HepG2 (cell line): ENCODE measurements around the gene CTU2. TPM values are rescaled to one million over a fixed set of nuclear protein-coding genes. Genes with fewer than 3 reads are reported as not detected.

Experiments used
- ATAC-seq: fragments of 200-7000 bp; cut with Tn5 transposase; 3 replicates; pipeline ENCODE4 v1.9.1; 2020; ENCODE audit warnings: mild to moderate bottlenecking, moderate library complexity
- BruUV-seq: library from RNA; stranded (reverse); fragments of 400-500 nt; replicated peaks from 2 replicates; lab custom pipeline; 2021; lab: Mats Ljungman, UMichigan
- CTCF ChIA-PET: fragments of 300-600 bp; formaldehyde crosslinking; extraction: SDS; loops from one replicate; lab custom pipeline; 2021; ENCODE audit warnings: low total read pairs, inconsistent platforms, low intra/inter-chr PET ratio; lab: Yijun Ruan, JAX
- POLR2A ChIA-PET: fragments of 350-600 bp; sonication (Branson Sonifier 250); formaldehyde crosslinking; loops from one replicate; lab custom pipeline; 2020; ENCODE audit warnings: antibody characterized with exemption, inconsistent platforms; lab: Yijun Ruan, JAX
- DNase-seq: peaks from one replicate; pipeline ENCODE4 v3.0.0-alpha.2; 2015; ENCODE audit warnings: low spot score
- FAIRE-seq: peaks from 3 replicates; lab custom pipeline; 2011; peaks lifted over from hg19 to GRCh38; lab: Jason Lieb, UNC
- H2AFZ ChIP-seq: one replicate; pipeline ENCODE4 v1.6.1; 2011; ENCODE audit warnings: low read length, inconsistent platforms
- H3K27ac ChIP-seq: fragments of 300-600 bp; 3 replicates; pipeline ENCODE4 v1.8.0; 2011; ENCODE audit warnings: mixed run types, mild to moderate bottlenecking, mixed read lengths, low read length, inconsistent platforms; ENCODE audit not compliant: insufficient read depth; ENCODE audit errors: extremely low read length
- H3K27me3 ChIP-seq, 2 experiments: fragments of 200-600 bp in 1 of 2; 2 replicates in 1 of 2; 3 replicates in 1 of 2; pipeline versions ENCODE4 v1.6.0 to v1.8.0; 2011; ENCODE audit warnings: low read length in 2 of 2, mild to moderate bottlenecking in 2 of 2, moderate library complexity in 2 of 2, inconsistent platforms in 1 of 2; ENCODE audit not compliant: insufficient read depth in 2 of 2, control insufficient read depth in 1 of 2
- H3K36me3 ChIP-seq, 2 experiments: fragments of 200-600 bp in 1 of 2; replicated peaks in 1 of 2; 2 replicates in 1 of 2; 3 replicates in 1 of 2; pipeline versions ENCODE4 v1.5.1 to v1.8.0; 2011; ENCODE audit warnings: low read length in 2 of 2, inconsistent platforms in 1 of 2; ENCODE audit not compliant: insufficient read depth in 2 of 2, control insufficient read depth in 1 of 2
- H3K4me1 ChIP-seq: 2 replicates; pipeline ENCODE4 v1.5.1; 2012; ENCODE audit warnings: low read length, inconsistent platforms; ENCODE audit not compliant: insufficient read depth
- H3K4me2 ChIP-seq: 2 replicates; pipeline ENCODE4 v1.6.0; 2011; ENCODE audit warnings: low read depth, low read length, inconsistent platforms
- H3K4me3 ChIP-seq, 3 experiments: fragments of 200-600 bp in 1 of 3; sonication (generic), shearing (Covaris generic) in 1 of 3; replicated peaks in 1 of 3; 2 replicates each; pipeline ENCODE4 v1.5.1; 2011 to 2016; ENCODE audit warnings: low read length in 3 of 3, inconsistent platforms in 2 of 3, low read depth in 2 of 3, mild to moderate bottlenecking in 2 of 3, control low read depth in 1 of 3, mixed read lengths in 1 of 3; ENCODE audit not compliant: insufficient read depth in 1 of 3
- H3K79me2 ChIP-seq: one replicate; pipeline ENCODE4 v1.6.1; 2011; ENCODE audit warnings: low read length, inconsistent platforms; ENCODE audit not compliant: insufficient read depth
- H3K9ac ChIP-seq: 2 replicates; pipeline ENCODE4 v1.6.0; 2011; ENCODE audit warnings: mild to moderate bottlenecking, low read depth, low read length, inconsistent platforms; ENCODE audit not compliant: insufficient read depth
- H3K9me3 ChIP-seq: 2 replicates; pipeline ENCODE4 v1.5.1; 2012; ENCODE audit warnings: mild to moderate bottlenecking, low read length
- H4K20me1 ChIP-seq: 2 replicates; pipeline ENCODE4 v1.6.0; 2011; ENCODE audit warnings: inconsistent platforms, mild to moderate bottlenecking, low read length, moderate library complexity; ENCODE audit not compliant: insufficient read depth
- CHD4 ChIP-seq: fragments of 200-600 bp; sonication (generic); IDR thresholded peaks from 2 replicates; pipeline ENCODE4 v1.7.0; 2017; ENCODE audit warnings: mild to moderate bottlenecking, low read length, borderline replicate concordance
- CREB1 ChIP-seq, 2 experiments: fragments of 450-650 bp in 1 of 2; IDR thresholded peaks; 2 replicates each; pipeline ENCODE4 v1.6.1; 2016 to 2017; ENCODE audit warnings: control low read depth in 1 of 2, mild to moderate bottlenecking in 1 of 2, missing compliant biosample characterization in 1 of 2, missing genetic modification characterization in 1 of 2
- KDM4B ChIP-seq: sonication (generic); formaldehyde crosslinking; IDR thresholded peaks from 2 replicates; pipeline ENCODE4 v1.4.0; 2020; ENCODE audit warnings: missing genetic modification reagents
- KLF15 ChIP-seq: sonication (generic); formaldehyde crosslinking; IDR thresholded peaks from 2 replicates; pipeline ENCODE4 v1.8.1; 2023; ENCODE audit warnings: borderline replicate concordance, mild to moderate bottlenecking, inconsistent platforms, missing genetic modification reagents, mixed read lengths
- MED1 ChIP-seq: sonication (generic); formaldehyde crosslinking; IDR thresholded peaks from 2 replicates; pipeline ENCODE4 v1.4.0; 2020; ENCODE audit warnings: missing genetic modification reagents
- MTA3 ChIP-seq: sonication (generic); formaldehyde crosslinking; IDR thresholded peaks from 2 replicates; pipeline ENCODE4 v1.4.0; 2020; ENCODE audit warnings: missing genetic modification reagents
- NBN ChIP-seq: fragments of 450-650 bp; conservative IDR thresholded peaks from 2 replicates; pipeline ENCODE4 v1.6.1; 2017
- NRL ChIP-seq: sonication (generic); formaldehyde crosslinking; IDR thresholded peaks from 2 replicates; pipeline ENCODE4 v1.5.0; 2020; ENCODE audit warnings: missing genetic modification reagents, mild to moderate bottlenecking, moderate library complexity, borderline replicate concordance
- THYN1 ChIP-seq: sonication (generic); formaldehyde crosslinking; IDR thresholded peaks from 2 replicates; pipeline ENCODE4 v1.8.1; 2023; ENCODE audit warnings: low read depth, mild to moderate bottlenecking, moderate library complexity, missing genetic modification reagents, borderline replicate concordance
- ZBTB38 ChIP-seq: sonication (generic); formaldehyde crosslinking; IDR thresholded peaks from 2 replicates; pipeline ENCODE4 v1.5.1; 2020; ENCODE audit warnings: mild to moderate bottlenecking, missing genetic modification reagents
- ZMAT5 ChIP-seq: sonication (generic); formaldehyde crosslinking; IDR thresholded peaks from 2 replicates; pipeline ENCODE4 v1.5.0; 2020; ENCODE audit warnings: mild to moderate bottlenecking, low read depth, missing genetic modification reagents, borderline replicate concordance
- ZNF234 ChIP-seq: sonication (generic); formaldehyde crosslinking; conservative IDR thresholded peaks from 2 replicates; pipeline ENCODE4 v1.5.1; 2020; ENCODE audit warnings: mild to moderate bottlenecking, missing genetic modification reagents
- ZNF891 ChIP-seq: sonication (generic); formaldehyde crosslinking; IDR thresholded peaks from 2 replicates; pipeline ENCODE4 v1.5.0; 2020; ENCODE audit warnings: mild to moderate bottlenecking, missing genetic modification reagents
- WGBS: methylation state at CpG from one replicate; pipeline ENCODE4 v1.1.6; 2017; ENCODE audit warnings: low lambda C conversion rate; 5-methylcytosine and 5-hydroxymethylcytosine counted together
- in situ Hi-C: cut with HindIII; loops from 2 replicates; pipeline ENCODE4 v1.10.0; 2017; ENCODE audit warnings: low pct_unique_long_range_greater_than_20kb; ENCODE audit not compliant: extremely low pct_ligation_motif_present
- intact Hi-C: fragments of 100-400 bp; cut with micrococcal nuclease; formaldehyde crosslinking; loops from one replicate; pipeline ENCODE4 v1.10.0; 2022; ENCODE audit not compliant: unreplicated experiment
- polyA plus RNA-seq, 8 experiments: library from polyadenylated mRNA; depleted of rRNA in 3 of 8; stranded (reverse) in 7 of 8; unstranded in 1 of 8; fragments of >200 nt; fragmentation: Illumina TruSeq in 4 of 8; extraction: Trizol in 4 of 8; gene quantifications; 2 replicates each; pipeline versions ENCODE4 v1.2.1 to v1.2.3, GENCODE V29; 2011 to 2016; ENCODE audit warnings: low read depth in 4 of 8, missing spikeins in 1 of 8, mixed read lengths in 1 of 8; ENCODE audit not compliant: insufficient read depth in 1 of 8
- total RNA-seq, 5 experiments: library from RNA; depleted of rRNA; stranded (reverse); fragments of >200 nt; fragmentation: Illumina TruSeq; extraction: Trizol; gene quantifications; 2 replicates each; pipeline ENCODE4 v1.2.3, GENCODE V29; 2016; ENCODE audit warnings: low read depth in 1 of 5
- TF ChIP-seq, protein P1 (sequence below): sonication (generic); formaldehyde crosslinking; IDR thresholded peaks from 2 replicates; pipeline ENCODE4 v1.4.0; 2020; ENCODE audit warnings: missing genetic modification reagents

Gene CTU2
- total and polyA plus RNA-seq, 2 of the 13 experiments (the other 11 are each of a cell fraction or from before 2014, with no cell fraction given), result 13.3 to 21.9 TPM

- in situ Hi-C loops, result no loop called here
- FAIRE-seq, result no peak
- H3K27me3 ChIP-seq, result no peaks in the 10 kb centered on the region
- DNase-seq, result no peak
- ChIA-PET POLR2A (no interaction called here), CTCF (no interaction called here)
- H3K9ac ChIP-seq, result no peak overlapping the region
- no peak overlapping the region for H2AFZ ChIP-seq
- intact Hi-C loops, result no loop called here
- no peak for TF ChIP-seq THYN1
- TF ChIP-seq NRL (CRISPR knock-in tag), result no peak
- no peak for TF ChIP-seq MED1 (CRISPR knock-in tag)
- no peak for TF ChIP-seq NBN
- no peak for TF ChIP-seq ZBTB38
- no peak for TF ChIP-seq ZMAT5
- no peak for TF ChIP-seq CHD4
- TF ChIP-seq KDM4B (CRISPR knock-in tag), result no peak
- H3K4me3 ChIP-seq, result no peak overlapping the region
- no TSS peak for BruUV-seq
- H3K36me3 ChIP-seq, result peaks cover 37 to 64% of the 10 kb centered on the region in 2 experiments; a peak in 4 of 5 replicates
- no peak for ATAC-seq
- 100% methylated on average over 18 of the region's 21 CpGs for WGBS
- no peaks in the 10 kb centered on the region for H3K4me1 ChIP-seq
- H4K20me1 ChIP-seq, result no peaks in the 10 kb centered on the region; the same call in 1 of the 2 replicates
- H3K9me3 ChIP-seq, result no peaks in the 10 kb centered on the region
- no peaks in the 10 kb centered on the region for H3K79me2 ChIP-seq
- no peak overlapping the region for H3K27ac ChIP-seq
- H3K4me2 ChIP-seq, result no peak overlapping the region
Observed at GRCh38 chr16:88736088-88736487, 29.8 kb downstream of the CTU2 start.

GRCh38 chr16:88736496-88736895 is 30.2 kb downstream of the CTU2 start:
- no peaks in the 10 kb centered on the region for H3K4me1 ChIP-seq
- intact Hi-C loops, result no loop called here
- no peaks in the 10 kb centered on the region for H3K27me3 ChIP-seq
- WGBS, result 90% methylated on average over 2 of the region's 21 CpGs
- no peak overlapping the region for H3K4me2 ChIP-seq
- no peak overlapping the region for H2AFZ ChIP-seq
- no peaks in the 10 kb centered on the region for H3K9me3 ChIP-seq
- H3K79me2 ChIP-seq, result no peaks in the 10 kb centered on the region
- ChIA-PET POLR2A (no interaction called here), CTCF (interaction anchor here (2.2 kb wide), 1 partner anchor 121 kb away, joined by 8 read pairs; no protein-coding TSS in a partner anchor)
- no peak for TF ChIP-seq CREB1 (IDR thresholded peaks at IDR 0.05)
- no peak for TF ChIP-seq CREB1 (CRISPR knock-in tag; IDR thresholded peaks at IDR 0.05)
- TF ChIP-seq, protein P1, sequence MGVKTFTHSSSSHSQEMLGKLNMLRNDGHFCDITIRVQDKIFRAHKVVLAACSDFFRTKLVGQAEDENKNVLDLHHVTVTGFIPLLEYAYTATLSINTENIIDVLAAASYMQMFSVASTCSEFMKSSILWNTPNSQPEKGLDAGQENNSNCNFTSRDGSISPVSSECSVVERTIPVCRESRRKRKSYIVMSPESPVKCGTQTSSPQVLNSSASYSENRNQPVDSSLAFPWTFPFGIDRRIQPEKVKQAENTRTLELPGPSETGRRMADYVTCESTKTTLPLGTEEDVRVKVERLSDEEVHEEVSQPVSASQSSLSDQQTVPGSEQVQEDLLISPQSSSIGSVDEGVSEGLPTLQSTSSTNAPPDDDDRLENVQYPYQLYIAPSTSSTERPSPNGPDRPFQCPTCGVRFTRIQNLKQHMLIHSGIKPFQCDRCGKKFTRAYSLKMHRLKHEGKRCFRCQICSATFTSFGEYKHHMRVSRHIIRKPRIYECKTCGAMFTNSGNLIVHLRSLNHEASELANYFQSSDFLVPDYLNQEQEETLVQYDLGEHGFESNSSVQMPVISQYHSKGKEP (CRISPR knock-in tag), result no peak
- TF ChIP-seq MTA3 (CRISPR knock-in tag), result no peak
- no peak for TF ChIP-seq ZNF234 (CRISPR knock-in tag)
- TF ChIP-seq KLF15 (CRISPR knock-in tag), result no peak
- TF ChIP-seq ZNF891 (CRISPR knock-in tag), result no peak
- DNase-seq, result no peak
- no peak overlapping the region for H3K9ac ChIP-seq
- H3K36me3 ChIP-seq, result peaks cover 38 to 63% of the 10 kb centered on the region in 2 experiments; a peak in 4 of 5 replicates
- no TSS peak for BruUV-seq
- H4K20me1 ChIP-seq, result no peaks in the 10 kb centered on the region; the same call in 1 of the 2 replicates
- in situ Hi-C loops, result no loop called here
- H3K4me3 ChIP-seq, result no peak overlapping the region
- no peak for FAIRE-seq
- no peak overlapping the region for H3K27ac ChIP-seq
- no peak for ATAC-seq
